Gastroesophageal sphincter (tissue), 3 donors: ENCODE data around the gene HSD11B2.

Experiments
- EP300 ChIP-seq: sonication (generic); formaldehyde crosslinking; IDR thresholded peaks from one replicate; pipeline ENCODE4 v1.6.1; 2017; ENCODE audit warnings: antibody characterized with exemption, mild to moderate bottlenecking
- TF ChIP-seq, protein P1 (sequence below), 4 experiments: fragments of 200-600 bp in 2 of 4; fragments of 450-650 bp in 2 of 4; sonication (generic) in 1 of 4; IDR thresholded peaks; one replicate each; pipeline ENCODE4 v1.5.1; 2017 to 2019; ENCODE audit warnings: antibody characterized with exemption in 4 of 4, mild to moderate bottlenecking in 2 of 4, moderate library complexity in 2 of 4

DNA sequence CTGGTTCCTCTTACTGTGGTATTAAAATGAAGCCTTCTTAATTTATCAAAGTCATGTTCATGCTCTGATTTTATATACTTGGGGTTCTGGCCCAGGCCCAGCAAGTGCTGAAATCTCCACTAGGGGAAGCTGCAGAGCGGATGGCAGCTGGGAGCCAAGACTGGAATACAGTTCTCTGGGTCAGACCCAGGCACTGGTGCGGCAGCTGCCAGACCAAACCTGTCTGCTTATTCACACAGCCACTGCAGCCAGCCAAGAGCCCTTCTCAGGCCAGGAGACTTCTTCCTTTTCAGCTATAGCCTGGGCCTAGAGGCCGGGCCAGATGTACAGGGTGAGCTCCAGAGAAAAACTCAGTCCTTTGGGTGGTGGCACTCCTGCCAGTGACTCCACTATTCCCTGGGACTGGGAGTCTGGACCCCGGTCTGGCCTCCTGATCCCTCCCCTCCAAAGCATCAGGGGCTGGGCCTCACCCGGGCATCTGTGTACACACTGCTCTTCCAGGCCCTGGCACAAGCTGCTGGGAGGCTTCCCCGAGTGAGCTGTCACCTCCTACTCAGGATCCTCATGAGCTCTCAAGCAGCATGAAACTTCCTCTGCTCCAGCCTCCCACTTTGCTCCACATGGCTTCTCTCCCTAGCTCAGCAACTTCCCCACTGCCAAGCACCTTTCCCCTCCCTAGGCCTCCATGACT, 25.6 kb downstream of the HSD11B2 start:
- TF ChIP-seq, protein P1, sequence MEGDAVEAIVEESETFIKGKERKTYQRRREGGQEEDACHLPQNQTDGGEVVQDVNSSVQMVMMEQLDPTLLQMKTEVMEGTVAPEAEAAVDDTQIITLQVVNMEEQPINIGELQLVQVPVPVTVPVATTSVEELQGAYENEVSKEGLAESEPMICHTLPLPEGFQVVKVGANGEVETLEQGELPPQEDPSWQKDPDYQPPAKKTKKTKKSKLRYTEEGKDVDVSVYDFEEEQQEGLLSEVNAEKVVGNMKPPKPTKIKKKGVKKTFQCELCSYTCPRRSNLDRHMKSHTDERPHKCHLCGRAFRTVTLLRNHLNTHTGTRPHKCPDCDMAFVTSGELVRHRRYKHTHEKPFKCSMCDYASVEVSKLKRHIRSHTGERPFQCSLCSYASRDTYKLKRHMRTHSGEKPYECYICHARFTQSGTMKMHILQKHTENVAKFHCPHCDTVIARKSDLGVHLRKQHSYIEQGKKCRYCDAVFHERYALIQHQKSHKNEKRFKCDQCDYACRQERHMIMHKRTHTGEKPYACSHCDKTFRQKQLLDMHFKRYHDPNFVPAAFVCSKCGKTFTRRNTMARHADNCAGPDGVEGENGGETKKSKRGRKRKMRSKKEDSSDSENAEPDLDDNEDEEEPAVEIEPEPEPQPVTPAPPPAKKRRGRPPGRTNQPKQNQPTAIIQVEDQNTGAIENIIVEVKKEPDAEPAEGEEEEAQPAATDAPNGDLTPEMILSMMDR (IDR thresholded peaks at IDR 0.05) = peak in 3 of 4 experiments; percentile 69 to 83 (median 71)
- TF ChIP-seq EP300 = no peak
